OCI-LY7 (cell line): ENCODE results near the gene CNGA1.

ENCODE experiments used
- EZH2phosphoT487 ChIP-seq: fragments of 200-600 bp; sonication (generic); IDR thresholded peaks from 2 replicates; pipeline ENCODE4 v1.6.1; 2018; ENCODE audit warnings: low read depth, borderline replicate concordance, mild to moderate bottlenecking, mixed run types, antibody characterized with exemption, low read length, moderate library complexity, mixed read lengths
- TF ChIP-seq, protein P1 (sequence below): fragments of 200-600 bp; sonication (generic); conservative IDR thresholded peaks from 2 replicates; pipeline ENCODE4 v1.5.1; 2014; ENCODE audit warnings: mild to moderate bottlenecking, antibody characterized with exemption, low read length, moderate library complexity, mixed read lengths

DNA sequence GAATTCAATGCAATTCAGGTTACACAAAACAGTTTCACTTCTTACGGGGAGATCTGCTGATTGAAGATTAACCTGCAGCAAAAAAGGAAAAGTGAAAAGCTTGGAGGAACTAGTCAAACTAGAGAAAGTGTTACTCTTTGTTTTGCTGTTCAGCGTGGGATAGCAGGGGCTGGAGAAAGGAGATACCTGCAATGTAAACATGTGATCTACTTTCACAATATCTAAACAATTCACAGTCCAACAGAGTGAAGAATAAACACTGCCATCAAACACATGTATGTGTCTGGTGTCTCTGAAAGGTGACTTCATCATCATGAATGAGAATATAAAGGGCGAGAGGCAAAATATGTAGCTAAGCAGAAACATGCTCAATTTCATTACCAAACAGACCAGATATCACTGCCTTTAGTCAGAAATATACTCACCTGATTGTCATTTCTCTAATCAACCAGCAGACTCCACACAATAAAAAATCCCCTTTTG is 26.5 kb upstream of the CNGA1 start:
- TF ChIP-seq, protein P1, sequence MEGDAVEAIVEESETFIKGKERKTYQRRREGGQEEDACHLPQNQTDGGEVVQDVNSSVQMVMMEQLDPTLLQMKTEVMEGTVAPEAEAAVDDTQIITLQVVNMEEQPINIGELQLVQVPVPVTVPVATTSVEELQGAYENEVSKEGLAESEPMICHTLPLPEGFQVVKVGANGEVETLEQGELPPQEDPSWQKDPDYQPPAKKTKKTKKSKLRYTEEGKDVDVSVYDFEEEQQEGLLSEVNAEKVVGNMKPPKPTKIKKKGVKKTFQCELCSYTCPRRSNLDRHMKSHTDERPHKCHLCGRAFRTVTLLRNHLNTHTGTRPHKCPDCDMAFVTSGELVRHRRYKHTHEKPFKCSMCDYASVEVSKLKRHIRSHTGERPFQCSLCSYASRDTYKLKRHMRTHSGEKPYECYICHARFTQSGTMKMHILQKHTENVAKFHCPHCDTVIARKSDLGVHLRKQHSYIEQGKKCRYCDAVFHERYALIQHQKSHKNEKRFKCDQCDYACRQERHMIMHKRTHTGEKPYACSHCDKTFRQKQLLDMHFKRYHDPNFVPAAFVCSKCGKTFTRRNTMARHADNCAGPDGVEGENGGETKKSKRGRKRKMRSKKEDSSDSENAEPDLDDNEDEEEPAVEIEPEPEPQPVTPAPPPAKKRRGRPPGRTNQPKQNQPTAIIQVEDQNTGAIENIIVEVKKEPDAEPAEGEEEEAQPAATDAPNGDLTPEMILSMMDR: no peak
- TF ChIP-seq EZH2phosphoT487: no peak
